ENCODE results near the gene SF3A1. TPM values are rescaled to one million over a fixed set of nuclear protein-coding genes. Genes with fewer than 3 reads are reported as not detected.
"Not testable (repeated sequence)": the region's sequence is repeated elsewhere in the genome, so short reads cannot be mapped to it uniquely, and the experiment has no call there.

The SF3A1 gene
- total RNA-seq, 1 experiment from 2014 or later = 133 TPM

- no peak for DNase-seq (ENCODE audit: low read depth)
Observed at GRCh38 chr22:30354644-30355043, 2.0 kb downstream of the SF3A1 start.

GRCh38 chr22:30351226-30351625 is 5.5 kb downstream of the SF3A1 start:
- no peak for DNase-seq (ENCODE audit: low read depth)

- DNase-seq (ENCODE audit: low read depth) = no peak
Observed at GRCh38 chr22:30348809-30349208, 7.9 kb downstream of the SF3A1 start.

DNA sequence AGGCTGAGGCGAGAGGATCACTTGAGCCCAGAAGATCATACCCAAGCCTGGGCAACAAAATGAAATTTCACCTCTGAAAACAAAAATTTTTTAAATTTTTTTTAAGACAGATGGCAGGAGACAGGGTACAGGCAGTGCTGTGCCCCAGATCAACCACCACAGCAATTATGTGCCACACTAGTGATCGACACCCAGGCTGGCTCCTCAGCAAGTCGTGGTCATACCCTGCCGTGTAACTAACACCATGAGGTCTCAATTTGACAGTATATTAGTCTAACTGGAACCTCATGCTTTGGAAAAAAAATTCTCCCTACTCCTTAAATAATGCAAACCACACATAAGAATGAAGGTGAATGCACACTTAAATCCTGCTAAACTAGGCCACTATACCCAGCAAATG is 8.3 kb downstream of the SF3A1 start:
- no peak for DNase-seq (ENCODE audit: low read depth)

DNA sequence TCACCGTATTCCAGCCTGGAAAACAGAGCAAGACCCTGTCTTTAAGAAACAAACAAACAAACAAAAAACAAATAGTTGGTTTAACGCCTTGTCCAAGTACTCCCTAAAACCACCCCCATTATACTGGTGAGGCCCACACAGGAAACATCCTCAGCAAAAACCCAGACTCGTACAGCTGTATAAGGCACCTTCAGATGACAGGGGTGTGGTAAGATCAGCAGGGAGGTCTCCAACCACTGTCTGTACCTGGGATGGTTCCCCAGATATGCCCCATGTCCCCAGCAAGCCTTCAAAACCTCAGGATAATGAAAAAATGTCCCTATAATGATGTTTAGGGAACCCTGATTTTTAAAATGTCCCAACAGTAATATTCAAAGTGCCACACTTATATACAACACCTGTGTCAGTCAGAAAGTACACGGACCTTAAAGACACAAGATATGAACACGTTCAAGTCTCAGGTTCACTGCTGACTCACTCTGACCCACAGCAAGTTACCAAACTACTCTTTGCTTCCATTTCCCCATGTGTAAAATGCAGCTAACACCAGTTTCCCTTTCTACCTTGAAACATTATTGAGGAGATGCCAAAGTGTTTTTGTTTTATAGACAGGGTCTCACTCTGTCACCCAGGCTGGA is 9.3 kb downstream of the SF3A1 start:
- no peak for DNase-seq (ENCODE audit: low read depth)

GRCh38 chr22:30344447-30345200 is 12.1 kb downstream of the SF3A1 start:
- no peak for DNase-seq (ENCODE audit: low read depth)

GRCh38 chr22:30340911-30341685 is 15.6 kb downstream of the SF3A1 start:
- no peak for DNase-seq (ENCODE audit: low read depth)

DNA sequence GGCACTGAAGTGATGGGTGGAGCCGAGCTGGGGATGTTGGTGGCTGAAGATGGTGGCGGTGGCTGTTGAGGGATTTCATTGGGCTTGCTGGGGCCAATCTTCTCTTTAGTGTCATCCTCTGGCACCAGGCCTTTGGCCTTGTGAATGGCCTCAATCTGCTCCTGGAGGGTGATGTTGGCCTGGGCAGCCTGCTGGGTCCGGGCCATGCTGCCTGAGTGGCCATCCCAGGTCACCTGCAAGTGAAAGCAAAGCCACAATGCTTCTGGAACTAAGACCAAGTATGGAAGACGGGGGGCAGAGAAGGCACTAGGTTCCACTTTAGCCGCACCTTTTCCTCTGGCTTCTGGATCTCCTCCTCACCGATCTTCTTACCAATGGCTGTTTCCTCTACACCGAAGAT is 17.9 kb downstream of the SF3A1 start:
- no peak for DNase-seq (ENCODE audit: low read depth)

DNA sequence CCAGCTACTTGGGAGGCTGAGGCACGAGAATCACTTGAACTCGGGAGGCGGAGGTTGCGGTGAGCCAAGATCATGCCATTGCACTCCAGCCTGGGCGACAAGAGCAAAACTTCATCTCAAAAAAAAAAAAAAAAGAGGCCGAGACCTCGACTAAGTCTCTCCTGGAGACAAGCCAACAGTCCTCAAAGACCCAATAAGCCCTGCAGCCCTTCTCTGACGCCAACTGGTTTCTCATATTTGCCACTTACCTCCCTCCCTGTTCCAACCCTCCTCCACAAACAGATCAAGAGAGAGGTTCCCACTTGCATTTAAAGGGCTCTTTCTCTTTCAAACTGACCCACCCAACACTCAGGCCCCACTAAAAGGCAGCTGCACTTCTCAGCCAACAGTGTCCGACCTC is 18.4 kb downstream of the SF3A1 start:
- DNase-seq (ENCODE audit: low read depth) = not testable (repeated sequence)

DNA sequence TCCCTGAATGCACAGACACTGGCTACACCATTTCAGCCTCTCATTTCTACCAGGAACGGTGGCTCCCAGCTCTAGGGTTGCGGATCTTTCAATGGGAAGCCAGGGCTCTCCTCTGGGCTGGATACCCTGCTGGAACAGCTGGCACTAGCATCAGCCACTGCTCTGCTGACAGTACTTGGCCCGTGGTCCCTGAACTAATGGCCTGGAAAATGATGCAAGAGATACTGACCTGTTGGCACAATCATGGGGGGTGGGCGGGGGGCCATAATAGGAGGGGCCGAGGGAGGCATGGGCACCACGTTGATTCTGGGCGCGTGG is 19.3 kb downstream of the SF3A1 start:
- DNase-seq (ENCODE audit: low read depth) = no peak

GRCh38 chr22:30336752-30337460 is 19.8 kb downstream of the SF3A1 start:
- no peak for DNase-seq (ENCODE audit: low read depth)

DNA sequence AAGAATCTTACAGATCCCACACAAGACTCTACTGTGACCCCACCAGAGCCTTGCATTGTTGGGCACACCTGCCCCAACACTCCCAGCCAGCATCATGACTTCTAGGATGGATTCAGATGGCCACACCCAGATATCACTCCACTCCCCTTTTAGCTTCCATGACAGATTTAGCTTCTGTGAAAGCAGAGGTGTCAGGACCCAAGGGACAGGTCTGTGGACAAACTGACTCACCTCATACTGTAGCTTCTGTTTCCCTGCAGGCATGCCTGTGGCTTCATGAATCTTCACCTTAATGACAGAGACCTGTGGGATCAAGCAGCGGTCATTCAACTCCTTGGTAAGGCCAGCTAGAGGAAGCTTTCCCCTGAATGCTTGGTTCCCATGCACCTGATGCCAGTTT is 21.5 kb downstream of the SF3A1 start:
- DNase-seq (ENCODE audit: low read depth) = no peak

DNA sequence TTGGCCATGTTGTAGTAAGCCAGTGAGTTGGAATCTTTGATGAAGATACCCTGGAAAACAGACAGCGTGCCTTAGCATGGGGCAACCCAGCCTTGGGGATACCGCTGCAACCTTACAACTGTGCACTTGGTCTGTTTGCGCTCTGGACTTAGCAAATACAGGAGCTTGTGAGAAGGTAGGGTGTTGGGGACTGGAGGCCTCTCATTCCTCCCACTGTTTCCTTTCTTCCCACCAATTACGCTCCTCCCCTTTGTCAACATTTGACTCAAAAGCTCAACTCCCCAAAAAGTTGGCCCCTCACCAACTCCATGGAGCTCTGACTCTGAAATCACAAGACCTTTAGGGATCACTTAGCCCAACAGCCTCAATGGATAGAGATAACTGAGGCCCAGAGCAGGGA is 22.0 kb downstream of the SF3A1 start:
- no peak for DNase-seq (ENCODE audit: low read depth)

DNA sequence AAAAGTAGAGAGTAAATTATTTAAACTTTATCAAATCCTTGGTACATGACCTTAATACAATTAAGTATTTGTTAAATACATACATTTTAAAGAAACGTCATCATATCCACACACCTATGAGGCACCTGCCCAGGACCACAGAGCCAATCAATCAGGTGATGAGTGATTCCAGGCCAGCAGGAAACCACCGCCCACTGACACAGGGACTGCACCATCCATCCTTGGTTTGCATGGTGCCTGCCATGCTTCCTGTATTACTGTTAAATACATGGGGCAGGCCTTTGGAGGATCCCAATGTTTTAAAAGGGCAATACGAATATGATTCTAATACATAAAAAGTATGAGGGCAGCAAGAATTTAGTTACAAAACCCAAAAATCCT is 23.0 kb downstream of the SF3A1 start:
- no peak for DNase-seq (ENCODE audit: low read depth)

DNA sequence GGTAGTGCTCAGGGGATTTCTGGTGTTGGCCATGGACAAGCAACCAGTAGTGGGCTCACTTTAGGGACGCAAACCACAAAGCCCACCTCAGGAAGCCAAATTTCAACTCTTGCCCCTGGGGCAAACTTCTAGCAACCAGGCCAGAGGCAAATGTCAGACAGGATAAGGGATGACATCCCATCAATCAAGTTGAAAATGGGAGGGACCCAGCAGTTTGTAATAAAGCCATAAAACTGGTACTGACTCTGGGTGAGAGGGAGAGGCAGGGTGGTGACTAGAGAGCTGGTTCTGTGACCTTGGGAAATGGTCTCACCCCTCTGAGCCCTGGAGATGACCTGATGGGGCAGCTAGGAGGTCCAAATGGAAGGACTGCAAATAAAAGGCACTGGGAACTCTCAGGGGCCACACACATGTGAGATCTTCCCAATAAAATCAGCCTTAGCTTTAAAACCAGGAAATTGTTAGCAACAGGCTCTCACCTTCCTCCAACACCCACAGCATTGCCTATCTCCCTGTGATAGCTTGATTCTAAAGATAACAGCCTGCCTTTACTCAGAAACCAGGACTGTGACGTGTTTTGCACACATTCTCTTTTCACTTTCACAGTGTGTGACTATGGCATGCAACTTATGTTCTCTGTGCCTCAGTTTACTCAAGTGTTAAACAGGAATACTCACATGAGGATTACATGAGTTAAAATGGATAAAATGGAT is 23.5 kb downstream of the SF3A1 start:
- DNase-seq (ENCODE audit: low read depth) = no peak

DNA sequence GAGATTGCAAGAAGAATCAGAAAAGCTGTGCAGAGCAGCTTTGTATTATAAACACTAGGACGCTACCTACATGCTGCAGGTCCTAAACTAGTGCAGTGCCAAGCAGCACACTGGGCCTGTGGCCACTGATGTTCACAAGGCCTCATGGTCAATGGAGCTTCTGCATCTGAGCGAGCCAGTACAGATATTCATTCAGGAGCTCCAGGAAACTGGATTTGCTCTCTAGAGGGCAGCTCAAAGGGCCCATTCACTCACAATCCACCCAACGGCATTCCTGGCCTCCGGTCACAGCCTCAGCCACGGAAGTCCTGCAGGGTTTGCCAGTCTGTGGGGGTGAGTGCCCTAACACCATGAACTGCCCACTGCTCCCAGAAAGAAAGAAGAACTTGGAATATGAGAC is 24.1 kb downstream of the SF3A1 start:
- no peak for DNase-seq (ENCODE audit: low read depth)

GRCh38 chr22:30328466-30329049 is 28.1 kb downstream of the SF3A1 start:
- no peak for DNase-seq (ENCODE audit: low read depth)

GRCh38 chr22:30327864-30328345 is 28.8 kb downstream of the SF3A1 start:
- no peak for DNase-seq (ENCODE audit: low read depth)

- peak; percentile 79 for DNase-seq (ENCODE audit: low read depth)
Observed at GRCh38 chr22:30326706-30327362, 29.9 kb downstream of the SF3A1 start, which contains the start of gene TBC1D10A. TSS of gene TBC1D10A (minus strand) at chr22:30326941. CDS start at chr22:30326881, 60 bp downstream.

DNA sequence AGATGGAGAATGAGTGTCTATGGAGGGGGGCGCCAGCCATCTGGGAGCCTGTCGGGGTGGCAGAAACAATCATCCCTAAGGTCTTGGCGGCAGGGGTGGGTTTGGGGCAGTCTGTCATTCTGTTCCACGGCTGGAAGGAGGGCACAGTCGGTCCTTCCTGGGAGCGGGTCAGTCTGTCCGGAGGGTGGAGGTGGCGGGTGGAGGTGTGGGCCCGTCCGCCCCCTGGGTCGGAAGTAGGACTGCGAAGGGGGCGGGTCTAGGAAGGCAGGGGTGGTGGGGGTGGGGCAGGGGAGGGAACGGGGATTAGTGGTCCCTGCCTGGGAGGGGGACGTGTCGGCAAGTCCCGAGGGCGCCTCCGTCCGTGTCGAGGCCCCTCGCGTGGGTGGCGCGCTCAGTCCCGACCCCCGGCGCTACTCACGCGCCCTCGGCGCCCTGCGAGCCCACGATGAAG is 30.4 kb downstream of the SF3A1 start:
- DNase-seq (ENCODE audit: low read depth) = no peak
